HCT116 (cell line): ENCODE results near the gene ZNF334. TPM values are rescaled to one million over a fixed set of nuclear protein-coding genes. Genes with fewer than 3 reads are reported as not detected.

Experiments used
- ATAC-seq: fragments of 200-7000 bp; cut with Tn5 transposase; 2 replicates; pipeline ENCODE4 v1.9.1; 2020; ENCODE audit warnings: mild to moderate bottlenecking, moderate library complexity
- BruUV-seq: library from RNA; stranded (reverse); fragments of 400-500 nt; replicated peaks from 2 replicates; lab custom pipeline; 2021; lab: Mats Ljungman, UMichigan
- CTCF ChIA-PET: fragments of 300-600 bp; sonication (Branson Sonifier 250); formaldehyde crosslinking; loops from one replicate; lab custom pipeline; 2021; ENCODE audit warnings: antibody characterized with exemption; lab: Charles Lee
- POLR2A ChIA-PET: fragments of 300-600, 350-600 bp; sonication (Branson Sonifier 250); formaldehyde crosslinking; loops from one replicate; lab custom pipeline; 2021; ENCODE audit warnings: antibody characterized with exemption; lab: Charles Lee
- RAD21 ChIA-PET, 2 experiments: fragments of 300-600 bp; sonication (Branson Sonifier 250); formaldehyde crosslinking; loops; one replicate each; lab custom pipeline; 2023; ENCODE audit warnings: low total read pairs in 2 of 2; ENCODE audit not compliant: uncharacterized antibody in 2 of 2, unreplicated experiment in 2 of 2, low non-redundant PET in 1 of 2; lab: Charles Lee
- DNase-seq: peaks from one replicate; pipeline ENCODE4 v3.0.0-alpha.2; 2010; ENCODE audit warnings: low read depth, low spot score
- H2AFZ ChIP-seq: fragments of 200-600 bp; shearing (Covaris generic), sonication (generic); 2 replicates; pipeline ENCODE4 v1.6.1; 2017; ENCODE audit warnings: low read depth, mixed run types, mixed read lengths, antibody characterized with exemption, low read length; ENCODE audit not compliant: poor library complexity, severe bottlenecking
- H3K27ac ChIP-seq: 2 replicates; pipeline ENCODE4 v1.5.1; 2012; ENCODE audit warnings: low read depth, low read length
- H3K27me3 ChIP-seq: fragments of 200-600 bp; sonication (generic); 2 replicates; pipeline ENCODE4 v1.6.1; 2016; ENCODE audit warnings: mixed run types, low read length, mixed read lengths; ENCODE audit not compliant: insufficient read depth
- H3K36me3 ChIP-seq, 2 experiments: fragments of 200-500 bp in 1 of 2; fragments of 200-600 bp in 1 of 2; sonication (Bioruptor generic) in 1 of 2; sonication (generic) in 1 of 2; 2 replicates each; pipeline versions ENCODE4 v1.5.1 to v1.6.1; 2014 to 2016; ENCODE audit warnings: low read length in 2 of 2, inconsistent platforms in 1 of 2, mixed read lengths in 1 of 2, mixed run types in 1 of 2; ENCODE audit not compliant: insufficient read depth in 2 of 2, control insufficient read depth in 1 of 2
- H3K4me1 ChIP-seq, 2 experiments: fragments of 200-600 bp in 1 of 2; sonication (generic) in 1 of 2; 2 replicates each; pipeline versions ENCODE4 v1.5.1 to v1.6.1; 2012 to 2017; ENCODE audit warnings: low read length in 2 of 2, inconsistent platforms in 1 of 2, mild to moderate bottlenecking in 1 of 2, mixed read lengths in 1 of 2, mixed run types in 1 of 2, moderate library complexity in 1 of 2; ENCODE audit not compliant: insufficient read depth in 2 of 2, control insufficient read depth in 1 of 2
- H3K4me2 ChIP-seq: fragments of 200-600 bp; sonication (generic); 2 replicates; pipeline ENCODE4 v1.6.1; 2017; ENCODE audit warnings: mixed run types, low read length, mixed read lengths
- H3K4me3 ChIP-seq, 2 experiments: fragments of 200-600 bp in 1 of 2; sonication (generic) in 1 of 2; replicated peaks in 1 of 2; 2 replicates each; pipeline ENCODE4 v1.5.1; 2011 to 2016; ENCODE audit warnings: low read length in 2 of 2, control low read depth in 1 of 2, low read depth in 1 of 2, mild to moderate bottlenecking in 1 of 2, mixed read lengths in 1 of 2, mixed run types in 1 of 2
- H3K79me2 ChIP-seq: fragments of 200-600 bp; sonication (generic); 2 replicates; pipeline ENCODE4 v1.6.1; 2017; ENCODE audit warnings: mild to moderate bottlenecking, mixed run types, low read length, moderate library complexity, mixed read lengths; ENCODE audit not compliant: insufficient read depth
- H3K9ac ChIP-seq: fragments of 200-600 bp; sonication (generic); 2 replicates; pipeline ENCODE4 v1.6.1; 2016; ENCODE audit warnings: low read length, mixed read lengths
- H3K9me2 ChIP-seq: fragments of 200-600 bp; sonication (generic), shearing (Covaris generic); 2 replicates; pipeline ENCODE4 v1.6.1; 2017; ENCODE audit warnings: mixed run types, mild to moderate bottlenecking, moderate library complexity; ENCODE audit not compliant: insufficient read depth
- H3K9me3 ChIP-seq, 2 experiments: fragments of 200-500 bp in 1 of 2; fragments of 200-600 bp in 1 of 2; sonication (Bioruptor generic) in 1 of 2; sonication (generic) in 1 of 2; 2 replicates each; pipeline ENCODE4 v1.6.1; 2014 to 2017; ENCODE audit warnings: low read length in 2 of 2, mixed read lengths in 2 of 2, inconsistent platforms in 1 of 2, low read depth in 1 of 2, mild to moderate bottlenecking in 1 of 2, mixed run types in 1 of 2, moderate library complexity in 1 of 2; ENCODE audit not compliant: control insufficient read depth in 1 of 2, insufficient read depth in 1 of 2
- H4K20me1 ChIP-seq: fragments of 200-600 bp; sonication (generic), shearing (Covaris generic); 2 replicates; pipeline ENCODE4 v1.6.1; 2017; ENCODE audit warnings: mixed run types, mild to moderate bottlenecking, moderate library complexity; ENCODE audit not compliant: insufficient read depth
- EGR1 ChIP-seq: IDR thresholded peaks from 2 replicates; pipeline ENCODE4 v1.6.1; 2012; ENCODE audit warnings: low read depth
- EZH2 ChIP-seq: fragments of 200-600 bp; sonication (generic); IDR thresholded peaks from 2 replicates; pipeline ENCODE4 v1.6.1; 2017; ENCODE audit warnings: antibody characterized with exemption, mixed run types
- JUND ChIP-seq: IDR thresholded peaks from 2 replicates; pipeline ENCODE4 v1.6.1; 2012
- POLR2A ChIP-seq: IDR thresholded peaks from 2 replicates; pipeline ENCODE4 v1.7.0; 2011; ENCODE audit warnings: borderline replicate concordance; ENCODE audit not compliant: insufficient read depth, insufficient read length; ENCODE audit errors: extremely low read depth
- RAD21 ChIP-seq: IDR thresholded peaks from 2 replicates; pipeline ENCODE4 v1.6.1; 2012; ENCODE audit warnings: low read depth, mild to moderate bottlenecking
- SRF ChIP-seq: IDR thresholded peaks from 2 replicates; pipeline ENCODE4 v1.6.1; 2012; ENCODE audit warnings: low read depth
- YY1 ChIP-seq: IDR thresholded peaks from 2 replicates; pipeline ENCODE4 v1.6.1; 2011; ENCODE audit warnings: low read length, low read depth, moderate library complexity, mild to moderate bottlenecking; ENCODE audit not compliant: insufficient replicate concordance; ENCODE audit errors: extremely low read depth
- ZFX ChIP-seq: fragments of 450-650 bp; IDR thresholded peaks from 2 replicates; pipeline ENCODE4 v1.6.1; 2017
- intact Hi-C: fragments of 100-400 bp; cut with micrococcal nuclease; formaldehyde crosslinking; loops from 2 replicates; pipeline ENCODE4 v1.10.0; 2022
- total RNA-seq: library from RNA; stranded (reverse); gene quantifications from one replicate; pipeline ENCODE4 v1.2.1, GENCODE V29; 2021; ENCODE audit not compliant: unreplicated experiment
- TF ChIP-seq, protein P1 (sequence below), 3 experiments: fragments of 200-600 bp in 1 of 3; sonication (generic) in 1 of 3; IDR thresholded peaks in 2 of 3; conservative IDR thresholded peaks in 1 of 3; 2 replicates each; pipeline ENCODE4 v1.5.1; 2012 to 2017; ENCODE audit warnings: low read depth in 2 of 3, low read length in 2 of 3, antibody characterized with exemption in 1 of 3, borderline replicate concordance in 1 of 3, control low read depth in 1 of 3, mild to moderate bottlenecking in 1 of 3, mixed read lengths in 1 of 3, mixed run types in 1 of 3, moderate library complexity in 1 of 3; ENCODE audit not compliant: insufficient read depth in 1 of 3

ZNF334 gene
- total RNA-seq, 1 experiment from 2014 or later, result not detected

DNA sequence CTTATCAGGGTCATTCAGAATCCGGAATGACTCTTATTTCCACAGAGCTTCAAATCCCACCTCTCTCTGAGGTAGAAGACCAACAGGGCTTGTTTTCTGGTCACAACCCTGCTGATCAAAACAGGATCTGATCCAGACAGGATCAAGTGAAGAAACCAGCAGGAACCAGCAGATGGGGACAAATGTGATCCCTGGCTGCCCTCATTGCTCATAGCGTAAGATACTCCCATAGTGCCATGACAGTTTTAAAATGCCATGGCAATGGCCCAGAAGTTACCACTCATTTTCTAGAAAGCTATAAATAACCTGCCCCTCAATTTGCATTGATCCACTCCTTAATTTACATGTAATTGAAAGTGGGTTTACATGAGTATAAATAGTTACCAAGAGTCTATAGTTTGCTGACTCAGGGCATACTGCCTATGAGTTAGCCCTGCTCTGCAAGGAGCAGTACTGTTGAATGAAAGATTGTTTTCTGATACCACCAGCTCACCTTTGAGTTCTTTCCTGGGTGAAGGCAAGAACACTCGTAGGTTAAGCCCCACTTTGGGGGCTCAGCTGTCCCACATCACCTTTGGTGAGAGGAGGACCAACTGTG is 6.2 kb upstream of the ZNF334 start (continued):
- TF ChIP-seq RAD21 (no peak), EZH2 (no peak)
- TF ChIP-seq, protein P1, sequence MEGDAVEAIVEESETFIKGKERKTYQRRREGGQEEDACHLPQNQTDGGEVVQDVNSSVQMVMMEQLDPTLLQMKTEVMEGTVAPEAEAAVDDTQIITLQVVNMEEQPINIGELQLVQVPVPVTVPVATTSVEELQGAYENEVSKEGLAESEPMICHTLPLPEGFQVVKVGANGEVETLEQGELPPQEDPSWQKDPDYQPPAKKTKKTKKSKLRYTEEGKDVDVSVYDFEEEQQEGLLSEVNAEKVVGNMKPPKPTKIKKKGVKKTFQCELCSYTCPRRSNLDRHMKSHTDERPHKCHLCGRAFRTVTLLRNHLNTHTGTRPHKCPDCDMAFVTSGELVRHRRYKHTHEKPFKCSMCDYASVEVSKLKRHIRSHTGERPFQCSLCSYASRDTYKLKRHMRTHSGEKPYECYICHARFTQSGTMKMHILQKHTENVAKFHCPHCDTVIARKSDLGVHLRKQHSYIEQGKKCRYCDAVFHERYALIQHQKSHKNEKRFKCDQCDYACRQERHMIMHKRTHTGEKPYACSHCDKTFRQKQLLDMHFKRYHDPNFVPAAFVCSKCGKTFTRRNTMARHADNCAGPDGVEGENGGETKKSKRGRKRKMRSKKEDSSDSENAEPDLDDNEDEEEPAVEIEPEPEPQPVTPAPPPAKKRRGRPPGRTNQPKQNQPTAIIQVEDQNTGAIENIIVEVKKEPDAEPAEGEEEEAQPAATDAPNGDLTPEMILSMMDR (IDR thresholded peaks at IDR 0.05 in 2 of 3, conservative IDR thresholded peaks at IDR 0.05 in 1 of 3; ENCODE audit: borderline replicate concordance in 1 of 3, insufficient read depth in 1 of 3, low read depth in 2 of 3, low read length in 2 of 3), result no peak

- Histone ChIP-seq H3K9me2 (no peaks in the 10 kb centered on the region), H3K4me2 (no peak overlapping the region), H3K27me3 (peaks cover 12% of the 10 kb centered on the region; the same call in 1 of the 2 replicates), H3K4me3 (no peak overlapping the region), H2AFZ (no peak overlapping the region), H3K4me1 (no peaks in the 10 kb centered on the region), H3K36me3 (no peaks in the 10 kb centered on the region), H3K9me3 (no peaks in the 10 kb centered on the region), H3K79me2 (no peaks in the 10 kb centered on the region), H3K27ac (no peak overlapping the region), H3K9ac (no peak overlapping the region), H4K20me1 (no peaks in the 10 kb centered on the region)
- ChIA-PET CTCF (no interaction called here), POLR2A (no interaction called here), RAD21 (no interaction called here)
- BruUV-seq, result no TSS peak
- TF ChIP-seq ZFX (no peak), RAD21 (no peak), POLR2A (no peak), YY1 (no peak), JUND (no peak), EGR1 (no peak), SRF (no peak)
- TF ChIP-seq, protein P1 (IDR thresholded peaks at IDR 0.05 in 2 of 3, conservative IDR thresholded peaks at IDR 0.05 in 1 of 3; ENCODE audit: borderline replicate concordance in 1 of 3, insufficient read depth in 1 of 3, low read depth in 2 of 3, low read length in 2 of 3), result no peak
- ATAC-seq (no peak), DNase-seq (no peak)
- intact Hi-C loops, result no loop called here
These were observed 3.8 kb downstream of the ZNF334 start for GRCh38 chr20:46509523-46509922.
